Colon (tissue), 2 donors: ENCODE measurements around the gene RASA2.

Experiments used
- FAIRE-seq: peaks from 2 replicates; lab custom pipeline; 2012; peaks lifted over from hg19 to GRCh38; lab: Jason Lieb, UNC
- donor health status: control.
- donor health status: control.

The RASA2 gene, protein sequence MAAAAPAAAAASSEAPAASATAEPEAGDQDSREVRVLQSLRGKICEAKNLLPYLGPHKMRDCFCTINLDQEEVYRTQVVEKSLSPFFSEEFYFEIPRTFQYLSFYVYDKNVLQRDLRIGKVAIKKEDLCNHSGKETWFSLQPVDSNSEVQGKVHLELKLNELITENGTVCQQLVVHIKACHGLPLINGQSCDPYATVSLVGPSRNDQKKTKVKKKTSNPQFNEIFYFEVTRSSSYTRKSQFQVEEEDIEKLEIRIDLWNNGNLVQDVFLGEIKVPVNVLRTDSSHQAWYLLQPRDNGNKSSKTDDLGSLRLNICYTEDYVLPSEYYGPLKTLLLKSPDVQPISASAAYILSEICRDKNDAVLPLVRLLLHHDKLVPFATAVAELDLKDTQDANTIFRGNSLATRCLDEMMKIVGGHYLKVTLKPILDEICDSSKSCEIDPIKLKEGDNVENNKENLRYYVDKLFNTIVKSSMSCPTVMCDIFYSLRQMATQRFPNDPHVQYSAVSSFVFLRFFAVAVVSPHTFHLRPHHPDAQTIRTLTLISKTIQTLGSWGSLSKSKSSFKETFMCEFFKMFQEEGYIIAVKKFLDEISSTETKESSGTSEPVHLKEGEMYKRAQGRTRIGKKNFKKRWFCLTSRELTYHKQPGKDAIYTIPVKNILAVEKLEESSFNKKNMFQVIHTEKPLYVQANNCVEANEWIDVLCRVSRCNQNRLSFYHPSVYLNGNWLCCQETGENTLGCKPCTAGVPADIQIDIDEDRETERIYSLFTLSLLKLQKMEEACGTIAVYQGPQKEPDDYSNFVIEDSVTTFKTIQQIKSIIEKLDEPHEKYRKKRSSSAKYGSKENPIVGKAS

DNA sequence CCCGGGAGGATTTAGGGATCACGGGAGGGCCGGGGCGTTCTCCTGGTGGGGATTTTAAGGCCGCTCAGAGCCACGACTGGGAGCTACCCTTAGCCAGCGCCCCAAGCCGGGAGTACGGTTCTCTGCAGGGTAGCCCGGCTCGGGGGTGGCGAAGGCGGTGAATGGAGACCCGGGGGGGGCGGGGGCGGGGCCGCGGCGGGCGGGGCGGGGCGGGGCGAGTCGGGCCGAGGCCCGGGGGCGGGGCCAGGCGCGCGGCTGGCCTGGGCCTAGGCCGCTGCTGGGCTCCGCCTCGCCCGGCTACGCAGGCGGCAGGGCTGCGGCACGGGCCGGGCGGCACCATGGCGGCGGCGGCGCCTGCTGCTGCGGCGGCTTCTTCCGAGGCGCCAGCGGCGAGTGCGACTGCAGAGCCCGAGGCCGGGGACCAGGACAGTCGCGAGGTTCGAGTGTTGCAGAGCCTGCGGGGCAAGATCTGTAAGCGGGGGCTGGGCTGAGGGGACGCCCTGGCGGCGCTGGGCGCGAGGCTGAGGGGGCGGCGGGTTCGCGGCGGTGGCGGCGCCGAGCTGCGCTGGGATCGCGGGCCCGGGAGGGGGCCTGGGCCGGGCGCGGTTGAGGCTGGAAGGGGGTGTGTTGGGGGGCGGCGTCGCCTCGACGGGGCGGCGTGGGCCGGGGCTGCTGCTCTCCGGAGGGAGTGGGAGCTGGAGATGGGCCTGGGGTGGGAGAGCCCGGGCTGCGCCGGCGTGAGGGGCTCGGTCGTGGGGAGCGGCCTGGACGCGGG lies at the start of gene RASA2:
Gene RASA2, plus strand, starts transcription at position 282 of the 775 bp plus-strand sequence. Its CDS starts 57 bp downstream, at position 339.
- FAIRE-seq, result no peak

DNA sequence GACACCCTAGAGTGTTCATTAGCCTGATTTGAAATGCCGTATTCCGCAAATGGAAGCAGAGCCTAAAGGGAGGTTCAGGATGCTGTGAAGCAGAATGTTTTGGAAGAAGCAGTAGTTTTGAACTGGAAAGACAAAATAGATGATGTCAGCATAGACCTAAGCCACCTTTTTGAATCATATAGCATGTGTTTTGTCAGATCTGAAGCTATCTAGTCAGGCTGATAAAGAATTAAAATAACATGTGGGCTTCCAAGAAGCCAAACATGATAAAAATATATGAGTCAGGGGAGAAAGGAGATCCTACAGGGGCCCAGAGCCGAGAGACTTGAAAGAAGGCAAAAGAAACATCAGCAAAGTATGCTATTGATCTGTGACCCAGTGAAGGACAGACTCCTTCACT lies 47.2 kb upstream of the RASA2 start:
- no peak for FAIRE-seq

DNA sequence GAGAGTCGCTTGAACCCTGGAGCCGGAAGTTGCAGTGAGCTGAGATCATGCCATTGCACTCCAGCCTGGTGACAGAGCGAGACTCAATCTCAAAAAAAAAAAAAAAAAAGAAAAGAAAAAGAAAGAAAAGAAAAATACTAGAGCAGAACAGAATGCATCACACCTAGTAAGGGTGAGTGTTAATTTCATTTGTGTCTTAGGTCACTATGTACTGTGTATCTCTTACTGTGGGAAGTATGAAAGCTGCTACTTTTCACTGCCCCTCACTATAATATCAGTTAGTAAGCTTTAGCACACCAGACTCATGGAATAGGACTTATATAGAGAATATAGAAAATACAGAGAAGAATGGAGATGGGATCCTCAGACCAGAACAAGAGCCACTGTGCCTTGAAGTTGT lies 45.9 kb upstream of the RASA2 start:
- no peak for FAIRE-seq

DNA sequence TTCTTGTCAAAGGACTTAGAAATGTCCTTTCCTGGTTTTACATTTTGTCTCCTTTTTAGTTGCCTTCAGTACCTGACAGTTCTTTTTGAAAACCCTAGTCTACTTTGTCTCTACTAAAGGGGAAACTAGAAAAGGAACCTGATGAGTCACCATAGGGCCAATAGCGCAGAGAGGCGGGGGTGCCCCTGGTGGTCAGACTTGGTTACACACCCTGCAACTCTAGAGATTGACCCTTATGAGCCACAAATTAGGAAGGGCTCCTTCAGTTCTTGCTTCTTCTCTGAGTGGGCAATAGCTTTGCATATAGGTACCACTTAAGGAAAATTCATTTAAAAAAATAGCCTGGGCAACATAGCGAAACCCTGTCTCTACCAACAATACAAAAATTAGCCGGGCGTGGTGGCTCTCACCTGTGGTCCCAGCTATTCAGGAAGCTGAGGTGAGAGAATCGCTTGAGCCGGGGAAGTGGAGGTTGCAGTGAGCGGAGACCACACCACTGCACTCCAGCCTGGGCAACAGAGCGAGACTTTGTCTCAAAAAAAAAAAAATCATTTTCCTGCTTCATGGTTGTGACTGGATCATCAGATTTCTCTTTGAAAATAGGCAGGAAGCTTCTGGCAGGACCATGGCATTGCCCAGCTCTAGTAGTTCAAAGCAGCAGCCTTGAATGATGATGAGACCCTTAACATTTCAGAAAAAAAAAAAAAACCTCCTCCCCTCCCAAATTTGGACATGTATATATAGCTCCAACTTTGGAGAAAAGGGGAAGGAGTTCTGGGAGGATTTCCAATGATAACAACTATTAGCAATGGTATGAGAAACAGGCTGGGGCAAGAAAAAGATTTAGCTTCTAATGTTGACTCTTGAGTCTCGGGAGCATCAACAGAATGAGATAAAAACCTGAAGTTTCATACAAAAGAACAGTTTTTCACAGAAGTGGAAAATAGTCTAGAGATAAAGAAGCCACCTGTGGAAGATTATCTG lies 45.2 kb upstream of the RASA2 start:
- no peak for FAIRE-seq

DNA sequence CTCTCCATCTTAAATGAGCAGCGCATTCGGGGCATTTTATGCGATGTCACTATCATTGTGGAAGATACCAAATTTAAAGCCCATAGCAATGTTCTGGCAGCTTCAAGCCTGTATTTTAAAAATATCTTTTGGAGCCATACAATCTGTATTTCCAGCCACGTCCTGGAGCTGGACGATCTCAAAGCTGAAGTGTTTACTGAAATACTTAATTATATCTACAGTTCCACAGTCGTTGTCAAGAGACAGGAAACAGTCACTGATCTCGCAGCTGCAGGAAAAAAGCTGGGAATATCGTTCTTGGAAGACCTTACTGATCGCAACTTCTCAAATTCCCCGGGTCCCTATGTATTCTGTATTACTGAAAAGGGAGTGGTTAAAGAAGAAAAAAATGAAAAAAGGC lies 44.4 kb upstream of the RASA2 start:
- no peak for FAIRE-seq

DNA sequence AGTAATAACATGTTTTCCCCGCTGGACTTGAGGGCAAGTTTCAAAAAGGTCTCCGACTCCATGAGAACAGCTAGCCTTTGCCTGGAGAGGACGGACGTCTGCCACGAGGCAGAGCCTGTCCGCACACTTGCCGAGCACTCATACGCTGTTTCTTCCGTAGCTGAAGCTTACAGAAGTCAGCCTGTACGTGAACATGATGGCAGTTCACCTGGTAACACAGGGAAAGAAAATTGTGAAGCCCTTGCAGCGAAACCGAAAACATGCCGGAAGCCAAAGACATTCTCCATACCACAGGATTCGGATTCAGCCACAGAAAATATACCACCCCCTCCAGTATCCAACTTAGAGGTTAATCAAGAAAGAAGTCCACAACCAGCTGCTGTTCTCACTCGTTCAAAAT lies 43.9 kb upstream of the RASA2 start:
- no peak for FAIRE-seq

DNA sequence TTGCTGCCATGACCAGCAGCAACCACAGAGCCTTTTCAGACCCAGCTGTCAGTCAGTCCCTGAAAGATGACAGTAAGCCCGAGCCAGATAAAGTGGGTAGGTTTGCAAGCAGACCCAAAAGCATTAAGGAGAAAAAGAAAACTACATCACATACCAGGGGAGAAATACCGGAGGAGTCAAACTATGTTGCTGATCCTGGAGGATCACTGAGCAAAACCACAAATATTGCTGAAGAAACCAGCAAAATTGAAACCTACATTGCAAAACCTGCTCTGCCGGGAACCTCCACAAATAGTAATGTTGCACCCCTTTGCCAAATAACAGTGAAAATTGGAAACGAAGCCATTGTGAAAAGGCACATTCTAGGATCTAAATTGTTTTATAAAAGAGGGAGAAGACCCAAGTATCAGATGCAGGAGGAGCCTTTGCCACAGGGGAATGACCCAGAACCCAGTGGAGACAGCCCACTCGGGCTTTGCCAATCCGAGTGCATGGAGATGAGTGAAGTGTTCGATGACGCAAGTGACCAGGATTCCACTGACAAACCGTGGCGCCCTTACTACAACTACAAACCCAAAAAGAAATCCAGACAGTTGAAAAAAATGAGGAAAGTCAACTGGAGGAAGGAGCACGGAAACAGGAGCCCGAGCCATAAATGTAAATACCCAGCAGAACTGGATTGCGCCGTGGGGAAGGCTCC lies 42.1 kb upstream of the RASA2 start:
- FAIRE-seq, result no peak

DNA sequence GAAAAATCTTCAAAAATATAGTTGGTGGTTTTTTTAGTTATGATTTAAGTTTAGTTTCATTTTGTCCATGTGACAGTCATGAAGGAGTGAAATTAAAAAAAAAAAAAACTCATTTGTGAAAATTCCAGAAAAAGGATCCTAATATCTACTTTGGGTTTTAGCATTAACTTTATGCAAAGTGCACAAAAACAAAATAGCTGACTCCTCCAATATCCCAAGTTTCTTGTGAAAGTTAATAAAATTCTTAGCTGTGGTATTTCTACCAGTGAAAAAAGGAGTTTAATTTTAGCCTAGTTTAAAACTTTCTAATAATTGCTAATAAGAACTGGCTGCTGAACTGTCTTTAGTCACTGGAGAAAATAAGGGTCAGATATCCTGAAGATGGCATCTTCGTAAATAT lies 40.8 kb upstream of the RASA2 start:
- no peak for FAIRE-seq

DNA sequence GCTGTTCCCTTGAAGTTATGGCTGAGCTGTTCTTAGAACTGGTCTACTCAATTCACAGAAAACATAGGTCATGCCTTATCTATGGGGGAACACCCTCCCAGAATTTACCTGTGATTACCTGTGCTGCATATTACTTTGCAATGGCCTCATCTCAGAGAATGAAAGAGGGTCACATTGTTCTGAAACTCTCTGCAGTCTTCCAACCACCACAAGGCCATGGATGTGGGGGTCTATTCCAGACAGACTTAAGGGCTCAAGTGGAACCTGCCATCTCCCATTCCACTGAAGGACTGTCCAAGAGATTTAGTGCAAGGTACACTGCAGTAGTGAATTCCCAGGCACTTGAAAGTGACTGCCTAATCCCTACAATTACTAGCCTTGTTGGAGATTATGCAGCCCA lies 40.1 kb upstream of the RASA2 start:
- FAIRE-seq, result no peak

DNA sequence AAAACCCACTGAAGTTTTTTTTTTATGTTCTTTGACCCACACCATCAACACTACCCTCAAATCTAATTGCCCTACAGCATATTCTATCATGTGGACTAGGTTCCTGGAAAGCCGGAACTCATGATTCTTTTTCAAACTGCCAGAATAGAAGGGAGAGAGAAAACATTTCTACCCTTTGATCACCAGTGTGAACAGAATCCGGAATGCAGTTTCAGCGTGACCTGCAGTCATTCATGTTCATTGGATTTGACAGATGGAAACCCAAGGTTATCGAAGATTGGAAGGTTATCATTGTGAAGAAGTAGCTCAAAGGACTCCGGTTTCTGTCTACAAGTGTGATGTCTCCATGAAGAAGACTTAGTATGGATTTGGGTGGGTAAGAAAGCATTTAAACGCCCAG lies 39.4 kb upstream of the RASA2 start:
- no peak for FAIRE-seq

DNA sequence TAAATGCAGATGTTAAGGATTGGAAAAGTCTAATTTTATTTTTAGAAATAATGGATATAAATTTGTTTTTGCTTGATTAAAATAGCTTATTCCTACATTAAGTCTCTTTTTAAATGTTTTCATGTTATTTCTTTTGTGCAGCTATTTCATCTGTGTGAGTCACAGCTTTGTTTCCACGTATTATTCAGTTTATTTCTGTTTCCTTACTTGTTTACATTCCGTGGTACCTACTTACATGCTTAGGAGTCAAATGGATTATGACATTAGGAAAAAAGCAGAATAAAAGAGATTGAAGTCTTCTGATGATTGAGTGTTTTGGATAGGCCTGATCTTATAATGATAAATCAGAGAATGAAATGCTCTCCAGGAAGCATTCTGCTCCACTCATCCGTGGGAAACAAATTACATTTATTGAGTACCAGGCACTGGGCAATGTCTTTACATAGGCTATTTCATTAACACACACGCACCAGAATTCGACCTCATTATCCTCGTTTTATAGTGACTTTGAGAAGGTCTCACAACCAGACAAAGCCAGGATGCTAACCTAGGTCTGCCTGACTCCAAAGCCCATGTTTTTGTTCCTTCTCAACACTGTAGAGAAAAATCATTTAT lies 38.1 kb upstream of the RASA2 start:
- no peak for FAIRE-seq

DNA sequence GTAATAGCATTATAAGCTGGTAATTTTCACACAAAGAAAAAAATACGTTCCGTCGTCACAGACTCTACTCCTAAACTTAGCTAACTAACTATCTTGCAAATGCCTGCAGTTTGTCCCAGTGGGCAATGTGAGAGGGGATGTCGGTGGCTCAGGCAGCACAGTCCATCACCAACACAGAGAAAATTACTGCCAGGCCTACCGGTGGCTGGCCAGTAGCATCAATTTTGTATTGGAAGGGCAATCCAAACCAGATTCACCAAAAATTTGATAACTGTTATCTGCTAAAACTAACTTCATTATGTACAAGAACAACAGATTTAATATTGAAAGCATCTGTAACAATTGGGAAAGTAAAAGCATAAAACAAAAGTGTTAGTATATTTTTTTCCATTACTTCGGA lies 37.4 kb upstream of the RASA2 start:
- FAIRE-seq, result no peak

DNA sequence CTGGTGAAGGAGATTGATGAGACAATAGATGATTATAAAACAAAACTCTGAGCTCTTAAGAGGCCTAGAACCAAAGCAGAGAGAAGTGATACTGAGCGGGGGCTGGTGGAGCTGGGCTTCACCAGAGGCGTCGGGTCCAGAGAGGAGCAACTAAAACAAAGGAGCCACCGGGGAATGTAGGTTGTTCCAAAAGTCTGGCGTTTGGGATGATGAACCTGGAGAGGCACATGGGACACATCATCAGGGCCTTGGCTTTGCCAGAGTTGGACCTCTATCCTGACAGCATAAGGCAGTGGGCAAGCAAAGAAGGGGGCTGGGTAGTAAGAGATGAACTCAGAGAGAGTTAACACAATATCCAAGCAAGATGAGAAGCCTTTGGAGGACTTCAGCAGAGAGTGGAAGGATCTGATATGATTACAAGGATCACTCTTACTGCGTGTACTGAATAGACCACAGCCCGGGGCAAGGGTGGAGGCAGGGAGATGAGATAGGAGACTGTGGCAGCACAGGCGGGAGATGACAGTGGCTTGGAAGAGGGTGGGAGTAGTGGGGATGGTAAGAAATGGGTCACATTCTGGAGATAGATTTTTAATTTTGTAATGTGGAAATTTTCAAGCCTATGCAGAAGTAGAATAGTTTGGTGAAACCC lies 36.0 kb upstream of the RASA2 start:
- FAIRE-seq, result no peak

DNA sequence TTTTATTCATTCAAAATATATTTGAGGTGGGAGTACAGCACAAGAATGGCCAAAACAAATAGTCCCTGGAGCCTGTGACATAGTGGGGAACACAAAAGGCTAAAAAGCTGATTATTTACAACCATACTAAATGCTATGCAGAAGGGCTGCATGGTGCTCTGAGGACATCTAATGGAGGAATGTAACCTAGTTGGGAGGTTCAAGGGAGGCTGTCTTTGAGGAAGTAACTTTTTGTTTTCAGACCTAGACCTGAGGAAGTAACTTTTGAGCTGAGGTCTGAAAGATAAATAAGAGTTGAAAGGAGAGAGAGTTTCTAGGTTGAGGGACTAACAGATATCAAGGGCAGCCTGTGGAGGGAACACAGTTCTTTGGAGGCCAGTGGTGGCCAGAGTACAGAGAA lies 34.8 kb upstream of the RASA2 start:
- FAIRE-seq, result no peak

DNA sequence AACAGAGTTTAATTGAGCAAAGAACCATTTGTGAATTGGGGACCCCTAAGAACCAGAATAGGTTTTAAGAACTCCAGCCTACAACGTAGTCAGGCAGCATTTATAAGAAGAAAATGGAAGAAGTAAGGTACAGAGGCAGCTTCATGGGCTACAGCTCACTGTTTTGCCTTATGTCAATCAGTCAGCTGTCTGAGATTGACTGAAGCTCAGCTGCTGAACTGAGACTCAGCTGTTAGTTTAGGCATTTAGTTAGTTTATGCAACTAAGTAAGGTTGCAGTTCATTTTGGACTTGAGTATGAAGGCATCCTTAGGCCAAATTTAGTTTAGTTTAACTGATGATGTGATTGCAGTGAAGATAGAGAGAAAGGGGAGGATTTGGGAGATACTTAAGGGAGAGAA lies 34.1 kb upstream of the RASA2 start:
- no peak for FAIRE-seq

DNA sequence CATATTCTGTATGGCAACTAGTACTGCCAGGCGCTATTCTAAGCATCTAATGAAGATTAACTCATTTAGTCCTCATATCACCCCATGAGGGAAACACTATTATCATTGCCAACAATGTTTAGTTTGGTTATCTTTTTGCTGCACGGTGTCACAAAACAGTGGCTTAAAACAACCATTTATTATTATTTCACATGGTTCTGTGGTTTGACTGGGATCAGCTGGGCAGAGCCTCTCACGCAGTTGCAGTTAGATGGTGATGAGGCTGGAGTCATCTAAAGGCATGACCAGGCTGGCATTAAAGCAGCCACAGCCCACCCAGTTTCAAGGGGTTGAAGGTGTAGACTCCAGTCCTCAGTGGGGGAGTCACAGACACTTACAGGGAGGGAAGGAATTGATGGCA lies 32.8 kb upstream of the RASA2 start:
- FAIRE-seq, result no peak

DNA sequence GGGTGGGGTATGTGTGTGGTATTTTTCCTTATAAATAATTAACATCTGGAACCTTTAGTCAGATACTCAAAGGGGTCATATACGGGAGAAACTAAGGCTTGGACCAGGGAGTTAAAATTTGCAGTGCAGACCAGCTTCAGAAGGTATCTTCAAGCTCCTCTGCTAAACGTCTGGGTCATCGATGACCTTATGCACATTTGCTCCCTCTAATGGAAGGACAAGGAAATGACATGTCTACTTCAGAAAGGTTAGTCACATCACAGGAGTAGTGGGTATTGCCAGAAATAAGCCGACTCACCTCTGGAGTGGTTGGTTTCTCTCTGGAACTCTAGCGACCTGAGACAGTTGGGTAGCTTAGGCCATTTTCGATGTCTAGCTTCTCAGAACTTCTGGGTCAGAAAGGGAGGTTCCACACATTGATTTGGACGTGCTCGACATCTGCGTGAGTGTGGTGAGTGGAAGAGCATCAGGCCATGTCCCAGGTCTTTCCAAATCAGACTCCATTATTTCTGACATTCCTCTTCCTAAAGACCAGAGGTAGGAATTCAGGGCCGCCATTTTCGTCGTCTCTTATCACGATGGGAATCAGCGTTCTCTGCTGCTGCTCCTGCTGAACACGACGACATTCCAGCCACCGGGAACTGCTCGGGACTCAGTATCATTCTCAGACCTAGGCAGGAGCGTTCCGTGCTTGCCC lies 31.8 kb upstream of the RASA2 start:
- no peak for FAIRE-seq

DNA sequence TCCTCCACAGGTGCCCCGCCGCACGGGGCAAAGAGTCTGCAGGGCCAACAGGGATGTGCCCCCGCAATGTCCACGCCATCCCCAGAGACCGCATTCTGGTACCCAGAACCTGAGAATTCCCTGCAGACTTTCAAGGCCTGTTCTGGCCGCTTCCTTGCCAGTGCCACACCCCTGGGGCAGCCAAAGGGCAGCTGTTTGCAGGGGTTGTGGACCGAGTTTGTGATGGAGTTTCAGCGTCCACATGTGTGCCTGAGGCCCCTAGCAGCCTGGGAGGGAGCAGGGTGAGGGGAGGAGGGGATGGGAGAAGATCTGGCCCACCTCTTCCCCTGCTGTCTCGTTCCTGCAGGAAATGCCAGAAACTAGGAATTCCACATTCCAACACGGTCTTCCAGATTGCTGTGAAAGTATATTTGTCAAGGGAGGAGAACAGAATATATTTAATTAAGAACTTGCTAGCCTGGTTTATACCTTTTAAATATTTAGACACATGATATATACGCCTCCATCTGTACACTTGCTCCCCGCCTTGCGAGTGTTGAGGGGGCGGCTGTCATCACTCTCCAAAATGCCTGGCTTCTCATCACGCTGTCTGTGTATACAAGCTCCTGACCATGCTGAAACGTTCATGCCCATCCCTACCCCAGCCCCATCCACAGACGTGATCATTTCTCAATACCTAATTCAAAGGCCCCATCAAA lies 31.1 kb upstream of the RASA2 start:
- no peak for FAIRE-seq

DNA sequence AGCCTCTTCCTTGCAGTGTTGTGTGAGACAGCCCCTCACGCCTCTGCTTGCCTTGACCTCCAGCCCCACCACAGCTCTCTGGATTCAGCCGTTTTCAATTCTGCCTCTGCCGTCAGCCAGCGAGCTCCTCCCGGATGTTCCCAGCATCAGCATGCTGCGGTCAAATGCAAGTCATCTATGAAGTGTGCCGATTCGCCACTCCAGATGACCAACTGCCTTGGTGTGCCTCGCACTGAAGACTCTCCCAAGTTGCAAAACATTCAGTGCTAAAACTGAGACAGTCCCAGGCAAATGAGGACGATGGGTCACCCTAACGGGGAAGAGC lies 30.6 kb upstream of the RASA2 start:
- no peak for FAIRE-seq
